HTERT RPE-1 (cell line): ENCODE data around the gene FSTL5.
"Not testable (repeated sequence)": the region's sequence is repeated elsewhere in the genome, so short reads cannot be mapped to it uniquely, and the experiment has no call there.

Source experiments
- in situ Hi-C: fragments of 300-500 bp; cut with MboI; formaldehyde crosslinking; loops from 4 replicates; pipeline ENCODE4 v1.14.3; 2020; ENCODE audit warnings: low sequenced_read_pairs

Gene FSTL5

DNA sequence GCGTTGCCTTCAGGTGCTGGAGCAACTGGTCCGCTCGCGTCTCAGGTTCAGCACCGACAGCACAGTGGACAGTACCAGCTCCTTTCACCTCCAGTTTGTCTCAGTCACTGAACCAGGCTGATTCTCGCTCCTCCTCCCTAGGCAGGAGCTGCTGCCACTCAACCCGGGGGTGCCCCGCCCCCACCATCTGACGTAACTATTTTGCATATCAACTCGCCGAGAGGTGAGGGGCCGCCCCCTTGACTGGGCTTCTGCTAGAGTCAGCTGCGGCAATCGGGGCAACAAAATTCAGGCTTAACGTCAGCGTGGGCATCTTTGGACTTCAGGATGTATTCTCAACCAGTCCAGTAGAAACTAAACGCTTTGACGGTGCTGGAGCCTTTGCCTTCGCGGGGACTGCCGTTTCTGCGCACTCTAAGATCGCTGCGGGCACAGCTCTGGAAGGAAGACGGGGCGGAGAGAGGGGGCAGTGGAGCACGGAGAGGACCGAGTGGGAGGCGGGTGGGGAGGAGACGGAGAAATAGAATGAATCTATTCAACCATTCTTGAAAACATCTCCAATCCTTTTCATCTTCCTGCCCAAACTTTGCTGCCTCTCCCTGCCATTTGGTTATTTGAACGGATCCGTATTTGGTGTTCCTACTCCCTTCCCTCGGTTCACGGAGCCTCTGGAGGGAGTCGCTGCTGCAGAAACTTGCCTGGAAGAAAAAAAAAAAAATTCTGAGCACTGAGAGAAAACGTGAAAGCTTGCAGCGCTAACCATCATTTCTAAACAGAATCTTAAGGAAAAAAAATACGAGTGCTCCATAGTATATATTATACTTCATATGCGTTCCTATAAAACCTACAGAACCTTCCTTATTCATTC lies at the start of gene FSTL5:
TSS of gene FSTL5 (minus strand) at position 109 of the 868 bp plus-strand sequence. CDS start 52,604 bp downstream, outside the sequence.
- in situ Hi-C loops = no loop called here

DNA sequence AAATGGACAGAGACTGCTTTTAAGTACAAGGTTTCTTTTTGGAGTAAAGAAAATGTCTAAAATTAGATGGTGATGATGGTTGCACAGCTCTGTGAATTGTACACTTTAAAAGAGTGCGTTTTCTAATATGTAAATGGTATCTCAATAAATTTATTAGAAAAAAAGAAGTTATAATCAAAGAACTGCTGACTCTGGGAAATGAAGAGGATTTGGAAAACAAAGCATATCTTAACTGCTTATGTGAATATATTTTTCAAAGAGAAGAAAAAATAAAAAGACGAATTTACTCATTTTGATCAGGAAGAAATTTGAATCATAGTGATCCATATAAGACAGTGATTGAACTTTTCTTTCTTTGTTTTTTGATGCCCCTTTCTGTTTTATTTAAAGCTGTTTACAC lies 45.9 kb upstream of the FSTL5 start:
- in situ Hi-C loops = no loop called here

DNA sequence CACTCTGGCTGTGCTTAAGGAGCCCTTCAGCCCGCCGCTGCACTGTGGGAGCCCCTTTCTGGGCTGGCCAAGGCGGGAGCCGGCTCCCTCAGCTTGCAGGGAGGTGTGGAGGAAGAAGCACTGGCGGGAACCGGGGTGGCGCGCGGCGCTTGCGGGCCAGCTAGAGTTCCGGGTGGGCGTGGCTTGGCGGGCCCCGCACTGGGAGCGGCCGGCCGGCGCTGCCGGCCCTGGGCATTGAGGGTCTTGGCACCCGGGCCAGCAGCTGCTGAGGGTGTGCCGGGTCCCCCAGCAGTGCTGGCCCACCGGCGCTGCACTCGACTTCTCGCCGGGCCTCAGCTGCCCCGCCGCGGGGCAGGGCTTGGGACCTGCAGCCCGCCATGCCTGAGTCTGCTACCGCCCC lies 39.7 kb upstream of the FSTL5 start:
- in situ Hi-C loops = not testable (repeated sequence)

DNA sequence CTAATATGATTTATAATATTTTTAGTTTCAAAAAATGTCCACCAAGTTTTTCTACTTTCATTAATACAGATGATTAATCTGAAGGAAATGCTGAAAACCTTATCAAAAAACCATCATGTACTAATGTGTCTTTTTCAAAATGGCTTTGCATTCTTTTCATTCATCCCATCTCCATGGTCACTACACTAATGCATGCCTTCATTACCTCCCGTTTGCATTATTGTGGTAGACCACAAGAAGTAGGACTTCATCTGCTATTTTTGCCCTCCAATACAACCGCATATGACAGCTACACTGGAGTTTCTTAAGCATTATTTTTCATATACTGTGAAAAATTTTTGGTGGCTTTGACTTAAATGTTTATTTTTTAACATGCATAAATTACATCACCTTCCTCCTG lies 37.9 kb upstream of the FSTL5 start:
- in situ Hi-C loops = no loop called here

DNA sequence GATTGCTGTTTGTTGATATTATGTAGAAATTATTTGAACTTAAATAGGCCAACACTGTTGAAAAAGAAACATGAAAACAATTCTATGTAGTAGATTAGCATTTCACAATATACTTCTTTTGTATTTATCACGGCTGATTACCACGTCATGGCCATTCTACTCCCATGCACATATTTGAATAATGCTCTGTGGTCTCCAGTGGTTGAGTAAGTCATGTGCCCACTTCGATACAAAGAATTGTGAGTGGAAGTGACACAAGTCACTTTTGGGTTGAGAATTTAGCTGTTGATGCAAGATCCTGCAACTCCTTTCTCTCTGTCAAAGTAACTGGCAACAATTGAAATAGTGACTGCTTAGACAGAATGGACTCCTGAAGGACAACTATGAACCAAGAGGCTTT lies 6.7 kb upstream of the FSTL5 start:
- in situ Hi-C loops = no loop called here

DNA sequence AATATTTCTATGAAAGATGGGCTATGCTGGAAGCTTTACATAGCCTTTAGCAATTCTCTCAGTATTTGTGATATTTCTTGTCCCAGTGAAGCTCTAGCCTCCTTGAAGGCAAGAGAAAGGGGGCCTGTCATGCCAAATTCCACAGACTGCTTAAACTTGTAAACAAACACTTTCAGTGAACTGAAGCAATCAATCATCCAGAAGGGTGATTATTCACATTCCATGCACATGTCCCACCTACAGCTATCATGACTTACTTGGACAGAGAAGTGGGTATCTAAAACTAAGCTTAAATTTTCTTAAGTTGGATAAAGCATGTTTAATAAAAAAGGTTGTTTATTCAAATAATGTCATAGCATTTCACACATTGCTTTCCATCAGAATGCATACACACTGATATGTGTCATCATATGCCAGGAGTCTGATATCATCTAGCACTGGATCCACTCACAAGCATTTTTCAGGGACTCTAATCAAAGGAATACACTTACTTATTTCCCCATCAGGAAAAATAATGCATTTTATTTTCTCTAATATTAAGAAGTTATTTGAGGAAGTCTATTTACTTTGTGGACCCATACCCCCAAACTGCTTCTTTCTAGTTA lies 1.2 kb upstream of the FSTL5 start:
- in situ Hi-C loops = no loop called here

DNA sequence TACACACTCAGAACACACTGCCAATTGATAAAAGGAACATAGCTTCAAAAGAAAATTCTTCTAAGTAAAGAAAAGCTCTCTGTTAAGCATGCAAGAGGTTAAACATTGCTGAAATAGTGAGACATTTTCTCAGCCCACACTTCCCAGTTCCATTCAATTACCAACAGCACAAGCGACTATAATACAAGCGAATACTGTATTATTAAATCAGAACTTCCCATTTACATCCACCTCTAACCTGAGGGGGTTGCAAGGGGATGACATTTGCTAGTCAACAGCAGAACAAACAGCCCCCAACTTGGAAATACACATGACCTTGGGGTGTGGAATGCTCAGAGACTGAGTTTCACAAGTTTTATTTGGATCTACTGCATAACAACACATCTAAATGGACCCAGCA lies 1.1 kb downstream of the FSTL5 start:
- in situ Hi-C loops = no loop called here

DNA sequence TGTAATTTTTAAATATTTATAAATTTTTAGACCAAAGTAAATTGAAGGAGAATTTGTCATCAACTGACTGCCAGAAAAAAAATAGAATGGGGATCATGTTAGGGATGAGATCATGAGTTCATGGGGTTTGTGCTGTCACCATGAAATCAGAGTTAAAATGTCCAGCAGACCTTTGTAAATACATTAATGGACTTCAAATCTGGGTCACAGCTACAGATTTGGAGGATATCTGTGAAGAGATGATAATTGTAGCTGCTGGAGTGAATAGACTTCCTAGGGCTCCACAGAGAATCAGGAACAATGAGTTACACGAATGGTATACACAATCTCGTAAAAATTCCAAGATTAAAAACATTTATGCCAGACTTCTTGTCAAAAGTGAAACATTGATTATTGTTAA lies 6.6 kb downstream of the FSTL5 start:
- in situ Hi-C loops = no loop called here

DNA sequence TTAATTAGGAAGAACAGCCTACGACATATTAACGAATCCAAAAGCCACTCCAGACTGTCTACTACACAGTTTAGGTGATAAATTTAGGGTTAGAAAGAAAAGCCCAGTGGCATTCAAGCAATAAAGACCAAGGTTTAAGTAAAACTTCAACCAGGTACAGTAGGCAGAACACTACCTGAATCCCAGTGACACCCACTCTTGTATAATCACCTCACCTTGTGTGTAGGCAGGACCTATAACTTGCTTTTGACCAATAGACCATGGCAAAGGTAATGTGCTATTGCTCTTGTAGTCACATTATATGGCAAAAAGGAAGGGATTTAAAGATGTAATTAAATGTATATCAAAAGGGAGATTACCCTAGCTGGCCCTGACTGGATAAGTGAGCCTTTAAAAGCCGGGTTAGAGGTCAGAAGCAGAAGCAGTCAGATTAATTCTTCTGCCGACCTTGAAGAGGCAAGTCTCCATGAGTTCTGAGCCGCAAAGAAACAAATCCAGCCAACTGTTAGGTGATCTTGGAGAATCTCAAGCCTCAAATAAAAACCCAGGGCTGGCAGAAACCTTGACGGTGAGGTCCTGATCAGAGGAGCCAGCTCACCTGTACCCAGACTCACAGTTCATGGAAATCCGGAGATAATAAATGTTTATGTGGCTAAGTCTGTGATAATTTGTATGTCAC lies 8.8 kb downstream of the FSTL5 start:
- in situ Hi-C loops = no loop called here

DNA sequence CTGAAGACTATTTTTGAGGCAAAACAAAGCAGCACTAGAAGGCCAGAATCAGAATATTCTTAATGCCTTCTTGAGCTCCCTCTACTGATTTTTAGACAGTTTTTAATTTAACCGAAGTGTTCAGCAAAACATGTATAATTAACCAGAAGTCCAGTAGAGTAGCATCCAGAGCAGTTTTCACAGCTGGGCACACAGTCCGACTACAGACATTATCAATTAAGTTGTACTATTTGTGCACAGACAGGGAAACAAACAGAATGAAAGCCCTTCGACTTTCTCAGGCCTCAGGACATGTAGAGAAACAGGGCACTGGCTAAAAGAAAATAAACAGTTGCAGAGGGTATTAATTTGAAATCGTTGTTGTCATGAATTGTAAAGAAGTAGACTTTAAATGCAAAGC lies 11.9 kb downstream of the FSTL5 start:
- in situ Hi-C loops = no loop called here

DNA sequence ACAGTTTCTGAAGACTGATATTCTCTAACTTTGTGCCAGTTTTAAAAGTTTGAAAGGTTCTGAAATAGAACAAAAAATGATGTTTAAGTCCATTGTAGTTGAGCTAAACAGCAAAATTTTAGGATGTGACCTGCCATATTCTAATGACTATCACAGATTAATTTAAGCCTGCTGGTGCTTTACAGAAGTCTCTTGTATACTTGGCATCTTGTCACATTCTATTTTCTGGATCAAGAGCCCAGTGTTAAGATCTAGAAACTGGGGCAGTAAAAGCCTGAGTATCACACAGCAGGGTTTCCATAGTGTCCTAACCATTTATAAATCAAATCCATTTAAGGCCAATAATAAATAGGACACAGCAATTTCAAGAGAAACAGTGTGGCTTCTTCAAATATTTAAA lies 12.4 kb downstream of the FSTL5 start:
- in situ Hi-C loops = no loop called here

DNA sequence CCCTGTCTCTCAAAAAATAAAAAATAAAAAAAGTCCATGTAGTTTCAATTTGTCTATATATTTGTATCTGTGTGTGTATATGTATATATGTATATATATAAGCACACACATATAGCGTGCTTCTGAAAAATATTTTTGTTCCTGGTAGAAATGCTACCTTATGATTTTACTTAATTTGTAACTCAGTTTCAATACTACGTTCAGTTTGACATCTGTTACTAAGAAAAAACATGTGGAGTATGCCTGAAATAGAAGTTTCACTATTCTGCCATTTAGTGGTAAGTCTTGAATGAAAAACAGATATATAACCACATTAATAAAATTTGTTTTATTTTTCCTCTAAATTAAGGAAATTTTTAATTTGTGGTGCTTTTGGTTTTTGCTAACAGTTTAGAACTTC lies 14.2 kb downstream of the FSTL5 start:
- in situ Hi-C loops = no loop called here

DNA sequence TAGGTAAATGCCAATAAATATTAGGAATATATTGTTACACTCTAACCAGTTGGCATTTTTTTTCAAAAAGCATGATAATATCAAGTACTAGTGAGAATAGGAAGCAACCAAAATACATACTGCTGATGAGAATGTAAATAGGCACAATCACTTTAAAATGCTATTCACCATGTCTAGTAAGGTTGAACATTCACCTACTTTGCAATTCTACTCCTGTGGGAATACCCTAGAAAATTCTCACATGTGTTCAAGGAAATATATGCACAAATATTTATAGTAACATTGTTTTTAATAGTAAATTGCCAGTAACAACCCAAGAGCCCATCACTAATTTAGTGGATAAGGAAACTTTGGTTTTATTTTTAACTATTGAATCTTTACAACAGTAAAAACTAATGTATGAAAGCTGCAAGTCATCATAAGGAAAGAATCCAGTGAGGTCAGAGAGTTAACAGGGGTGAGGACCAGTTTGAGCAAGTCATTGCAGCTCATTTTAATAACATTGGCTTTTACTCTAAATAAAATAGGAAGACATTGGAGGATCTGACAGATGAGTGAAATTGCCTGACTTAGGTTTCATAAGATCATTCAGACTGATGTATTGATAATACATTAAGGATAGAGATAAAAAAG lies 23.6 kb downstream of the FSTL5 start:
- in situ Hi-C loops = no loop called here

DNA sequence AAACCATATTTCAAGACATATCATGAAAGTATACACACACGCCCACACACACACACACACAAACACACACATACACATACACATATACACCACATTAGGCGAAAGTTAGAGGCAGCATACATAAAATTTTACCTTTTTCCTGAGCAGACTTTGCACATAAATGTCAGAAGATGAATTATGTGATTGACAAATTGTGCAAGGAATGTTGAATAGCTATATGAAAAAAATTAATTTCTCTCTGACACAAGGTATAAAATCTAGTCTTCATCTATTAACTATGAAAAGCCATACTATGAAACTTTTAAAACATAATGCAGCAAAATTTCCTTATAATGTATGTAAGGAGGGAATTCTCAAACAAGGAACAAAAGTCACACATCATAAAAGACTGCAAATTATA lies 24.4 kb downstream of the FSTL5 start:
- in situ Hi-C loops = no loop called here

DNA sequence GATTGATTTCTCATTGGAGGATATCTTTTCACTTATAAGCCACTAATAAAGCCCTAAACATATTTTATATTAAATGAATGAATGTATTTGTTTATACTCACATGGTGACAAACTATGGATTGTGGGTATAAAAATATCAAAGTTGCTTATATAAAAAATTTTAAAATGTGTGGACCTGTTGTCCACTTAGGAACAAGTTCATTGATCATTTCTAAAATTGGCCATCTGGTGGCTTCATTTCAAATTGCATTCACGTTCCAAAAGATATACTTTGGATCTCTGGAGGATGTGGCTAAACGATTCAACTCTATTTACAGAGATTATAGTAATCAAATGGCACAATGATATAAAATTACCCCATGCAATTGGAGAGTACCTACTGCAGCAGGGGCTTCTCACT lies 32.5 kb downstream of the FSTL5 start:
- in situ Hi-C loops = no loop called here

DNA sequence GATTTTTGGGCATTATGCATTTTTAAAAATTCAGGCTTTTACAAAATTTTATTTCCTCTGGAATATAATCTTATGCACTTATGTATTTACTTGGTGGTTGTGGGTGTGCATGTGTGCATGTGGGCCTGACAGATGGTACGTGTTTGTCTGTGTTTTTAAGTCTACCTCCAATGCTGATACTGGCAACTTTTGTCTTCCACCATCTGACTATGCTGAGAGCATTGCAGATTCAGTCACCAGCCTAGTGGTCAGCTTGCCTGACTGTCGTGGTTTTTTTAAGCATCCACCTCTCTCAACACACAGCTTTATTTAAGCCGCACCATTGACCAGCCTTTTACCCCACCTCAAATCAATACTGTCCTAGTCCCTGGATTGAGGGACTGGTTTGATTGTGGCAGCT lies 37.1 kb downstream of the FSTL5 start:
- in situ Hi-C loops = no loop called here

DNA sequence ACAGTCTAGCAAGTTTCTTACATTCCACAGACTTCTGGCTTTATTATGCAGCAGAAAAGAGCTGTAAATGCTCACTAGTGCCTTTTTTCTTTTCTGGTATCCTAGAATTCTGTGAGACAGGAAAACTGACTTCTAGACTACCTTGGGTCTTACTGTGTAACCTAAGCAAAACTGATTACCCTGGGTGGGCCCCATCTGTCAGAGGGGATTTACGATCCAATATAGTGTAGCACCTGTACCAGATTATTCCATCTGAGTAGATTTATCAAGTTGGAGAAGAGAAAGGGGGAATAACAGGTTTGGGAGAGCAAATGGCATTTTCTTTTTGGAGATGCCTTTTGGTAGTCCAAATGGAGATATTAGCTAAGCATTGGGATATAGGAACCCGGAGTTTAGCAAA lies 46.7 kb downstream of the FSTL5 start:
- in situ Hi-C loops = no loop called here

DNA sequence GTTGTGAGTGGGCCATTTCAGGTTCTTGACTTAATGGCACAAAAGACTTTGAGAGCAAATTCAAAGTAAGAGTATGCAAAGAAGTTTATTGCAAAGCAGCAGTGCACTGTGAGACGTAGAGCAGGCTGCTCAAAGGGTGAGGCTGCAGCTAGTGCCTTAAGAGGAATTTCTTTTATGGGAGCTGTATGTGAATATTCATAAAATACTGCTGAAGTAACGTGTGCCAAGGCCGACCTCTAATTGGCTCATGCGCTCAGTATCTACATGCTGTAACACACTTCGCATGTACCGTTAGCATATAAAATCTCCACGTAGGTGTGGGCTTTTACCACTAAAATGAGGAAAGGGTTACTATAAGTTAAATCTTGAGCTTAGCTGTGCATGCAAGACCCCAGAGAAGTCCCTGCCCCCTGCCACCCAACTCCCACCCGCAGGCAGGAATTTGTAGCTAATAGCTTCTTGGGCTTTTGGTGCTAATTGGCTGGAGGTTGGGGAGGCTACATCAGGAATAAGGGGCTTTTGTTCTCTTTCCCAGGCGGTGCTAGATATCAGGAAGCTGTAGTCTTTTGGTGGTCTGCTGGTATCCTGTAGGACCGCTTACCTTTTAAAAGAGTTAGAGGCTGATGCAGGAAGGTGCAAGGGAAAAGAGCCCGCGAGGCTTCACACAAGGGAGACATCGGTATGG lies 47.6 kb downstream of the FSTL5 start:
- in situ Hi-C loops = no loop called here

DNA sequence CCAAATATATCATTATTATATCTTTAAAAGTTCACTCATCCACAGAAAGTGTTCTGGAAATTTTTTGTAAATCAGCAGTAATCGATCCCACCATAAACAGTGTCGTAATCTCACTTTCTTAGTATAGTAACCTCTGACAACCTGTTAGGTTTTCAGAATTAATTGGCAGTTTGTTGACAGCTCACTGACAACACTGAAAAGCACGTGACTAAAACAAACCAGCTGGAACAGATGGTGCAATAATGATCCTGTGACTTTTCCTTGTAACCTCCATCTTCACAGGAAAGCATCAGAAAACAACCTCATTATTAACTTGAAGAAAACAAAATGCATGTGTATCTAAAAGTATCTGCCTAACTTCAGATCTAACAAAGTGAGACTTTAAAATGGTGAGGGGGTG lies 48.5 kb downstream of the FSTL5 start:
- in situ Hi-C loops = no loop called here

DNA sequence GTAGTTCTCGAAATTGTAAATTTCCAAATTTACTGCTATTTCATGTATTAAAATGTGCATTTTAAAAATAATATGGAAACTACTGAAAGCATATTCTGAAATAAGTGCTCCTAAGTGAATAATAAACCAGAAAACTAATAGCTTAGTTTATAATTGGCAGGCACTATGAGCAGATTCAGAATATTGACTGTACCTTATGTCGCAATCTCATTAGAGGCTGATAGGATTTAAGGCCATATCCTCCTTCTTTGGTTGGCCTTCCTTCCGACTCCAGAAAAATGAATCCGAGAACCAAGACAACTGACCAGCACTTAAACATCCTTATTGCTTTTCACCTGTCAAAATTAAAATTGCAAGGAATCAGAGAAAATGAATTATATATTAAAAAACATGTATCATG lies 52.7 kb downstream of the FSTL5 start:
- in situ Hi-C loops = no loop called here
